Ovary (tissue), 9 donors: ENCODE measurements around the gene ADPRHL1. TPM values are rescaled to one million over a fixed set of nuclear protein-coding genes. Genes with fewer than 3 reads are reported as not detected.

ENCODE experiments used
- DNase-seq, 5 donors: peaks; one replicate each; pipeline ENCODE4 v3.0.0-alpha.2; 2019 to 2020
- H3K27ac ChIP-seq, 2 donors: fragments of 200-600 bp; one replicate each; pipeline versions ENCODE4 v1.5.1 to v1.8.0; 2019 to 2022
- H3K27me3 ChIP-seq: fragments of 200-600 bp; one replicate; pipeline ENCODE4 v1.8.0; 2022
- H3K36me3 ChIP-seq: fragments of 200-600 bp; sonication (generic); one replicate; pipeline ENCODE4 v1.5.1; 2019
- H3K4me1 ChIP-seq: one replicate; pipeline ENCODE4 v1.8.1; 2013; ENCODE audit warnings: mild to moderate bottlenecking, moderate library complexity; ENCODE audit not compliant: insufficient read depth
- H3K4me3 ChIP-seq: fragments of 200-600 bp; sonication (generic); one replicate; pipeline ENCODE4 v1.5.1; 2017
- H3K9me3 ChIP-seq, 2 donors: fragments of 200-600 bp in 1 of 2; sonication (generic) in 1 of 2; one replicate each; pipeline versions ENCODE4 v1.5.1 to v1.8.1; 2013 to 2019; ENCODE audit warnings: mild to moderate bottlenecking in 1 of 2, moderate library complexity in 1 of 2
- CTCF ChIP-seq, 3 donors: fragments of 450-650 bp in 2 of 3; fragments of 200-600 bp in 1 of 3; IDR thresholded peaks; one replicate each; pipeline versions ENCODE4 v1.5.1 to v1.8.0; 2016 to 2022; ENCODE audit warnings: antibody characterized with exemption in 3 of 3, mild to moderate bottlenecking in 1 of 3
- EP300 ChIP-seq: sonication (generic); formaldehyde crosslinking; IDR thresholded peaks from one replicate; pipeline ENCODE4 v1.6.1; 2017; ENCODE audit warnings: antibody characterized with exemption
- POLR2A ChIP-seq: fragments of 450-650 bp; IDR thresholded peaks from one replicate; pipeline ENCODE4 v1.6.1; 2017; ENCODE audit warnings: antibody characterized with exemption, mild to moderate bottlenecking, moderate library complexity
- WGBS, 3 donors: extraction: QIAGEN DNeasy Blood & Tissue Kit in 1 of 3; methylation state at CpG; one replicate each; pipeline versions ENCODE4 v1.1.5 to v1.1.7; 2013 to 2017; 5-methylcytosine and 5-hydroxymethylcytosine counted together
- intact Hi-C, 4 donors: fragments of 100-400 bp; cut with DNase I; formaldehyde crosslinking; loops; one replicate each; pipeline versions ENCODE4 v1.11.0 to v1.15.1; 2022 to 2023
- polyA plus RNA-seq, 2 donors: library from polyadenylated mRNA; stranded (reverse); fragments of 200-250 nt in 1 of 2; fragments of 350-450 nt in 1 of 2; fragmentation: Illumina TruSeq in 1 of 2; extraction: RNeasy Lipid Tissue Mini Kit (QIAGEN cat#74804) in 1 of 2; gene quantifications; one replicate each; pipeline ENCODE4 v1.2.3, GENCODE V29; 2013 to 2014
- total RNA-seq, 7 donors: library from RNA; depleted of rRNA in 2 of 7; stranded (reverse); fragments of >200 nt in 2 of 7; fragmentation: NEBNext Ultra II Directional in 3 of 7; extraction: Animal tissue kit (Norgen Biotek cat#: 25700) in 3 of 7; gene quantifications; one replicate each; pipeline versions ENCODE4 v1.1.0 to v1.2.4, GENCODE V29; 2016 to 2023
- donor health status: DM: no; HTN: no; CAD: no; lungs with moderate emphysema.
- donor health status: DM: no; HTN: no; CAD: no.
- donor health status: Bipolar disorder and iron deficiency.
- donor health status: DM: yes; HTN: yes; CAD: no.
- donor health status: DM: no; HTN: no; CAD: no.
- donor health status: DM: yes; HTN: yes; CAD: no.

Gene ADPRHL1
- total and polyA plus RNA-seq, 9 donors = 1.6 to 5.0 (median 2.2) TPM

- WGBS, 3 donors = 83 to 84% (median 83%) methylated on average over 19 of the region's 19 CpGs
- DNase-seq = peak in 1 of 5 donors; percentile 5
These were observed 53.5 kb downstream of the ADPRHL1 start for GRCh38 chr13:113399755-113400149.

DNA sequence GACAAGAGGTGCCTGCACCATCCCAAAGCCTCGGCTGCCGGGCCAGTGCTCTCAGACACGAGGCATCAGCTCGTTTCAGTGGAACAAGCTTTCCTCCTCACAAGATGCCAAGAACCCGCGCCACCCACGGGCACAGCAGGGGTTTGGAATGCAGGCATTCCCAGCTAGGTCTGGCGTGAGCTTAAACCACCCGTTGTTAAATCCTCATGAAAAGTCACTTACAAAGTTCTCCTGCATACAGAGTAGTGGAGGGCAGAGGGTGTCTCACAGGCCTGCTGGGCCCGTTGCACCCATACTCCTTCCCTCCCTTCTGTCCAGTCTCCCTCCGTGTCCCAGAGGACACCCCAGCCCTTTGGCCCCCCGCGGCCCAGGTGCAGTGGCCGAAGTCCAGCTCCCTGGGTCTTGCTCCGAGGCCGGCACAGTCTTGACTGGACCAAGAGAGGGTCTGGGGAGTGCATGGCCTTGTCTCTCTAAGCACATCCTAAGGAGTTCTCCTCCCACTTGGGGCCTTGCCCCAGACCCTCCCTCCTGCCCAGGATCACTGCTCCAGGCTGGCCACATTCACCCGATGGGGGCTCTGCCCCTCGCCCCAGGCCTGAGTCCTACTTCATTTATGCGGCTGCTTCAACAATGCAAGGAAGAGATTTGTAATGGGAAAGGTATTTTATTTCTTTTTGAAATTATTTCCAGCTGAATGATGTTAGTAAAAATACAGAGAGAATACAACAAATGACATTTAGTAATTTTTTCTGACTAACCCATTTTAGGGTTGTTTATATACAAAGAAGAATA lies 54.1 kb downstream of the ADPRHL1 start:
- 66 to 75% (median 71%) methylated on average over 19 of the region's 19 CpGs for whole genome bisulfite sequencing, 3 donors
- H3K27me3 ChIP-seq = no peaks in the 10 kb centered on the region
- no peaks in the 10 kb centered on the region for H3K36me3 ChIP-seq
- no peak for TF ChIP-seq CTCF (IDR thresholded peaks at IDR 0.05)
- TF ChIP-seq POLR2A = no peak
- no peak for TF ChIP-seq EP300
- no peaks in the 10 kb centered on the region for H3K9me3 ChIP-seq
- H3K4me3 ChIP-seq = no peak overlapping the region
- DNase-seq = peak in 1 of 5 donors; percentile 4
- no peaks in the 10 kb centered on the region for H3K4me1 ChIP-seq
- intact Hi-C loops = loop anchor here in 3 of 4 donors (5.0 to 10.0 kb wide), 4 partner anchors 124 to 464 kb away; no protein-coding TSS in a partner anchor
- H3K27ac ChIP-seq = no peak overlapping the region

More at GRCh38 chr13:113399755-113400149, 53.5 kb downstream of the ADPRHL1 start:
- Histone ChIP-seq H3K4me3 (no peak overlapping the region), H3K27ac (no peak overlapping the region), H3K9me3 (no peaks in the 10 kb centered on the region), H3K36me3 (no peaks in the 10 kb centered on the region), H3K27me3 (no peaks in the 10 kb centered on the region), H3K4me1 (no peaks in the 10 kb centered on the region)
- intact Hi-C loops = loop anchor here in 3 of 4 donors (5.0 to 10.0 kb wide), 5 partner anchors 125 to 465 kb away; no protein-coding TSS in a partner anchor
- TF ChIP-seq EP300 (no peak), CTCF (IDR thresholded peaks at IDR 0.05) (no peak), POLR2A (no peak)

- no peaks in the 10 kb centered on the region for H3K27me3 ChIP-seq
- H3K4me3 ChIP-seq = no peak overlapping the region
- TF ChIP-seq POLR2A (no peak), EP300 (no peak), CTCF (IDR thresholded peaks at IDR 0.05) (no peak)
- H3K36me3 ChIP-seq = no peaks in the 10 kb centered on the region
- no peak overlapping the region for H3K27ac ChIP-seq
- intact Hi-C loops = loop anchor here in 3 of 4 donors (5.0 to 10.0 kb wide), 4 partner anchors 123 to 463 kb away; no protein-coding TSS in a partner anchor
- 47 to 58% (median 52%) methylated on average over 20 of the region's 20 CpGs for WGBS, 3 donors
- H3K9me3 ChIP-seq = no peaks in the 10 kb centered on the region
- peak in 1 of 5 donors; percentile 7 for DNase-seq
- H3K4me1 ChIP-seq = peaks cover 6% of the 10 kb centered on the region
These were observed 55.5 kb downstream of the ADPRHL1 start for GRCh38 chr13:113397608-113398425.

DNA sequence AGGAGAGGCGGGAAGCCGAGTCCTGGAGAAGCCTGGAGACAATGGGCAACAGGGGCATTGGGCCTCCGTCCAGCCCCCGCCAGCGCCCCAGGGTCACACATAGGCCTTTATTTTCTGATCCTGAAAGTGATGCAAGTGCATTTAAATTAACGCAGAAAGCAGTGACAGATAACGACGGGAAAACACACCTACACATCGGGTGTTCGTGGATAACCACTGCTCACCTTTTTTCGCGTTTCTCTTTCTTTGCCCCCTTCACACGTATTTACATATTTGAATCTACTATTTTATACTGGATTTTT lies 59.0 kb downstream of the ADPRHL1 start:
- no peak for TF ChIP-seq EP300
- H3K27me3 ChIP-seq = no peaks in the 10 kb centered on the region
- H3K4me3 ChIP-seq = peak overlapping the region; percentile 53
- no peaks in the 10 kb centered on the region for H3K9me3 ChIP-seq
- WGBS, 3 donors = 29 to 37% (median 32%) methylated on average over 13 of the region's 13 CpGs
- no peak overlapping the region for H3K27ac ChIP-seq
- H3K36me3 ChIP-seq = no peaks in the 10 kb centered on the region
- H3K4me1 ChIP-seq = peaks cover 6% of the 10 kb centered on the region
- DNase-seq = no peak
- intact Hi-C loops = loop anchor here (5.0 to 10.0 kb wide), 7 partner anchors 117 to 459 kb away; no protein-coding TSS in a partner anchor
